Stimulated activated CD4-positive, alpha-beta T cell treated with anti-CD3 and anti-CD28 coated beads, Interleukin-2, amount 100 ng/mL, for 24 hours (primary cell): ENCODE results near the gene PSMG3.
"Not testable (repeated sequence)": the region's sequence is repeated elsewhere in the genome, so short reads cannot be mapped to it uniquely, and the experiment has no call there.

Experiments used
- DNase-seq, 2 donors: peaks; one replicate each; pipeline ENCODE4 v3.0.0-alpha.2; 2020

Gene PSMG3

DNA sequence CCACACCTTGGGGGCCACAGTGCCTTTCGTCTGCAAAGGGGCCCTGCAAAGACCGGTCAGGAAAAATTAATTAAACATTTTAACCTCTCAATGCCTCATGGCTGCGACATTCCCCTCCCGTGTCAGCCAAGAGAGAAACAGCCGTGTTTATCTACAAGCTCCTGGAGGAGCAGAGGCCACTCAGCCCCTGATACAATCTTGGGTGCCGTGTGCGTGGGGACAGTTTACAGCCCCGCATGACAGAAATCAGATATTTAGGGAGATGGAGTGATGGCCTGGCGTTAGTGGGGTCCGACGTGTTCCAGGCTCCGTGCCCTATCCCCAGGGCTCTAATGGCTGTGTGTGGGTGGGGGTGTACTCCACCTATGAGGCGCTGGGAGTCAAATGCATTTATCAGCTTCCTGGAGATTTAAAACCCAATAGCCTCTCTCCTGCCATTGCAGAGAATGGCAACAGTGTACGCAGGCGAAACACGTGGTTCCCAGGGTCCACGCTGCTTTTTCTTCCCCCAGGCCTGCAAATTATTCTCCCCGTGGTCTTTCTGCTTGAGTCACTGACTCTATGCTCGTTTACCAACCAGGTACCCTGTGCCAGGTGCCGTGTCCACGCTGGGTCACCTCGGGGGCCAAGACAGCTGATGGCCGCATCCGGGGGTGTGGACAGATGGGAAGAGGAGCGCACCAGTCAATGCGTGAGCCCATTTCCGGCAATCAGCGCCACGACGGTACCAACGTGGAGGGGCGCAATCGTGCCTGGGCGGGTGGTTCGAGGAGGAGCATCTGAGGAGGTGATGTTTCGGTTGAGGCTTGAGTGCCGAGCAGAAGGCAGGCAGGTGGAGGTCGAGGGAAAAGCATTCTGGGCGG, 26.6 kb upstream of the PSMG3 start:
- no peak for DNase-seq

DNA sequence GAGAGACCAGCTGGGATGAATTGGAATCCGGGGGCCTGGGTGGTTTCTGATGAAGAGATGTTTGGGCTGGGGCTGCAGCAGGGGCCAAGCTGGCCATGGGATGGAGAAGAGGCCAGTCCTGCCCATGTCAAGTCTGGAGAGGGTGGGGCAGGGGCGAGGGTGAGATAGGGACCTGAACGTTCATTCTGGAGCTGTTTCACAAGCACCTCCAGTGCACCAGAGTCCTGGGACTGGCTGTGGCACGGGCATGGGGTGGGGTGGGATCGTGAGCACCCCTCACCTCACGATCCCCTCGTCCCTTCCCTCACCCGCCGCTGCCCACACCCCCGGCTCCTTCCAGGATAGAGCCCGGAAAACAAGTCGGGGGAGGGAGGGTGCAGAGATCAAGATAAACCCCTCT, 25.8 kb upstream of the PSMG3 start:
- DNase-seq: no peak

- DNase-seq: no peak
Measured at GRCh38 chr7:1595027-1595426, 25.2 kb upstream of the PSMG3 start.

DNA sequence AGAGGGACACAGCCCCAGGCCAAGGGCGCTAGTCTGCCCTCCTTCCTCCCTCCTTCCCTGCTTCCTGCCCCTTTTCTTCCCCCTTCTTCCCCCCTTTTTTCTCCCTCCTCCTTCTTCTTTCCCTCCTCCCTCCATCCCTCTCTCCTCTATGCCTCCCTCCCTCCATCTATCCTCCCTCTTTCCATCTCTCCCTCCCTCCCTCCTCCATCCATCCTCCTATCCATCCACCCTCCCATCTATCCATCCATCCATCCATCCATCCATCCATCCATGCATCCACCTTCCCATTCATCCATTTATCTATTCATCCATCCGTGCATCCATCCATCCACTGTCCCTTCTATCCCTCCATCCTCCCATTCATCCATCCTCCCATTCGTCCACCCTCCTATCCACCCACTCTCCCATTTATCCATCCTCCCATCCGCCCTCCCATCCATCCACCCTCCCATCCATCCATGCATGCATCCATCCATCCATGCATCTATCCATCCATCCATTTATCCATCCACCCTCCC, 24.1 kb upstream of the PSMG3 start:
- no peak for DNase-seq

- peak in 1 of 2 donors; percentile 17 for DNase-seq
Measured at GRCh38 chr7:1593091-1593866, 23.4 kb upstream of the PSMG3 start.

DNA sequence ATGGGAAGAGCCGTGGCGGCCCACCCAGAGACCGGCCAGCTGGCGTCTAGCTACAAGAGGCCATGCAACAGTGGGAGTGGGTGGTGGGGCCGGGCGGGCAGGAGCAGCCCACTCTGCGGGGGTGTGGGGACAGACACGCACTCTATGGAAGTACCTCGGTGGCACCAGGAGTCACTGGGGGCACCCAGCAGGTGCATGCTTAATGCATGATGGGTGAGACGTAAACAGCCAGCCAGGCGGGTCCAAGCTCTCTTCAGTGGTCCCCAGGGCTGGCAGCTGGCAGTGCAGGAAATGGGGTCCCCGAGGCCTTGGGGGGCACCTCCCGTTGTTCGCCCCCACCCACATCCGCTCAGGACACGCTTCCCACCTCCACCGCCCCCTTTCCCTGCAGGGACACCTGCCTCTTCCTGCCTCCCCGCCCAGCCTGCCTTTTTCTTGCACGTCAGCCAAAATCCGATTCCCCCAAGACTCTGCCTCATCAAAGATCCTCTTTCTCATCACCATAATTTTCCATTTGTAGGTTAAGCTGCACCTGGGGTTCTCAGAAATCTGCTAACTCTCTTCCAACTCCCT, 22.6 kb upstream of the PSMG3 start:
- no peak for DNase-seq

GRCh38 chr7:1591876-1592275, 22.0 kb upstream of the PSMG3 start:
- no peak for DNase-seq

GRCh38 chr7:1591396-1591795, 21.6 kb upstream of the PSMG3 start:
- no peak for DNase-seq

DNA sequence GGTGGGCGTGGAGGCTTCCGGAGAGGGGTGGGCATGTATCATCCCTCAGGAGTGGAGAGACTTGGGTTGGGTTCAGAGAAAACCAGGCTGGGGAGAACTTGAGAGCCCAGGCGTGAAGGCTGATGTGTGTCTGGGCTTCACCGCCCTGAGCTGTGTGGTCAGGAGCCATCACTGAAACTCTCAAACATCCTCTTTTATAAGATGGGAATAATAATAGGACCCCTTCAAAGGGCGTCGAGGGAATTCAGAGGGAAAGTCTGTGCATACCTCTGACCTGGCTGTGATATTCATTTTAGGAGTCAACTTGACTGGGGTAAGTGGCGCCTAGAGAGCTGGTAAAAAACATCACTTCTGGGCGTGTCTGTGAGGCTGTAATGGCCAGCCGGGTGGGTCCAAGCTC, 21.1 kb upstream of the PSMG3 start:
- DNase-seq: no peak

- DNase-seq: no peak
Measured at GRCh38 chr7:1590476-1590875, 20.6 kb upstream of the PSMG3 start.

- no peak for DNase-seq
Measured at GRCh38 chr7:1588978-1589377, 19.1 kb upstream of the PSMG3 start.

GRCh38 chr7:1587738-1588137, 17.9 kb upstream of the PSMG3 start:
- no peak for DNase-seq

GRCh38 chr7:1586827-1587705, 17.2 kb upstream of the PSMG3 start:
- DNase-seq: no peak

DNA sequence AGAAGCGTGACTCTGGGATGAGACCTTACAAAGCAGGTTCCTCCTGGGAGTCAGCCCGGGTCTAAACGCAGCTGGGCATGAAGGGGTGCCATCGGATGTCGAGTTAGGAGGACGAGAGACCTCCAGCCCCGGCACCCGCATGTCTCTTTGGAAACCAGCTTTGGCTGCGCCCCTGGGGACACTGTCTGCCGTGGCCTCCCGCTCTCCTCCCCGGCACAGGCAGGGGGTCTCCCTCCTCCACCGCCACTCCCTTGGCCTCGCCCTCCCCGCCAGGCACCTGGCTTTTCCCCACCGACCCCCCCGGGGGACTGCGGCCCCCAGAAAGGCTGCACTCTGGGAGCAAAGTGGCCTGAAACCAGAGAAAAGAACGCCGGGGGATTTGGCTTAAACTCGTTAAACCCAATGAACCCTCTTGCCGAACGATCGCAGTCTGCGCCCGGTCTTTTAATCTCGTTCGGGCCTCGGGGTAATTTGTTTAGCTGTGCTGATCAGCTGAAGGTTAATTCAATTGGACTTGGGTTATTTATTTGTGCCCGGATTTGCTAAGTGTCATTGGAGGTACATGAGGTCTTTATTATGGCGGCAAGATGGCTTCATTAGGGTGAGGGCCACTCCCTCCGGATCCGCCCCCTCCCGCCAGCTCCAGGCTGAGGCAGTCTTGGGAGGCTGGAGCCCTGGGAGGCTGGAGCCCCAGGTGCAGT, 16.4 kb upstream of the PSMG3 start:
- DNase-seq: no peak

- no peak for DNase-seq
Measured at GRCh38 chr7:1585142-1585981, 15.5 kb upstream of the PSMG3 start.

- no peak for DNase-seq
Measured at GRCh38 chr7:1584700-1585099, 14.9 kb upstream of the PSMG3 start.

DNA sequence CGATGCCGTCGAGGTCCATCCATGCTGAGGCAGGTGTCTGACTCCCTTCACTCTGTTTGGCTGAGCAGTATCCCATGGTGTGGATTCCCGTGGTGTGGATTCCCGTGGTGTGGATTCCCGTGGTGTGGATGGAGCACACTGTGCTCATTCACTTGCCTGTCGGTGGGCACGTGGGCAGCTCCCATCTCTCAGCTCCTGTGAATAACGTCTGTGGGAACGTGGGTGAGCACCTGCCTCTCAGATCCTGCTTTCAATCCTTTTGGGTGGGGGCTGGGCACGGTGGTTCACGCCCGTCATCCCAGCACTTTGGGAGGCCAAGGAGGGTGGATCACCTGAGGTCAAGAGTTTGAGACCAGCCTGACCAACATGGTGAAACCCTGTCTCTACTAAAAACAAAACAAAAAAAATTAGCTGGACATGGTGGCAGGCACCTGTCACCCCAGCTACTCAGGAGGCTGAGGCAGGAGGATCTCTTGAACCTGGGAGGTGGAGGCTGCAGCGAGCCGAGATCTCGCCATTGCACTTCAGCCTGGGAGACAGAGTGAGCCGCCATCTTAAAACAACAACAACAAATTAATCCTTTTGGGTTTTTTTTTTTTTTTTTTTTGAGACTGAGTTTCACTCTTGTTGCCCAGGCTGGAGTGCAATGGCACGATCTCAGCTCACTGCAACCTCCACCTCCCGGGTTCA, 13.6 kb upstream of the PSMG3 start:
- not testable (repeated sequence) for DNase-seq

DNA sequence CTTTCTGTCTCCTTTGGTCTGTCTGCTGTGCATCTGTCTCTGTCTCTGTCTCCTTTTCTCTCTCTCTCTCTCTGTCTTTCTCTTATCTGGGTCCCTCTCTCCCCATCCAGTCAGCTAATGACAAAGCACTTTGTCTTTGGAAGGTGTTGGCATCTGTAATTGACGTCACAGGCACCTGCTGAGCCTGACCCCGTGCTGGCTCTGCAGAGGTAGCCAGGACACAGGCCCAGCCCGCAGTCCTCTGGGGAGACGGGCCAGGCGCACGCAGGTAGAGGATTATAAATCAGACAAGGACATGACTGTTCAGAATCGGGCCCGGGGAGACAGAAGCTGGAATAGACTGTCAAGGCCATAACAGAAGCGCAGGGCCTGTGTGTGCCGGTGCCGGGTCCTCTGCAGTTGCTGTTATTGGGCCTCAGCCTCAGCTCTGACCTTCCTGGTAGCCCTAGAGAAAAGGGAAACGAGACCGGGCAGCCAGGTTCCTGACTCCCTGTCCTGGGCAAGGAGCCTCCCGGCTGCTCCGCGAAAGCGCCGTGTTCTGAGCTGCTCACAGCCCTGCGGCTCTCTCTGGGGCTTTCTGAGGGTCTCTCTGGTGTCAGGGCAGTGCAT, 10.7 kb upstream of the PSMG3 start:
- no peak for DNase-seq

DNA sequence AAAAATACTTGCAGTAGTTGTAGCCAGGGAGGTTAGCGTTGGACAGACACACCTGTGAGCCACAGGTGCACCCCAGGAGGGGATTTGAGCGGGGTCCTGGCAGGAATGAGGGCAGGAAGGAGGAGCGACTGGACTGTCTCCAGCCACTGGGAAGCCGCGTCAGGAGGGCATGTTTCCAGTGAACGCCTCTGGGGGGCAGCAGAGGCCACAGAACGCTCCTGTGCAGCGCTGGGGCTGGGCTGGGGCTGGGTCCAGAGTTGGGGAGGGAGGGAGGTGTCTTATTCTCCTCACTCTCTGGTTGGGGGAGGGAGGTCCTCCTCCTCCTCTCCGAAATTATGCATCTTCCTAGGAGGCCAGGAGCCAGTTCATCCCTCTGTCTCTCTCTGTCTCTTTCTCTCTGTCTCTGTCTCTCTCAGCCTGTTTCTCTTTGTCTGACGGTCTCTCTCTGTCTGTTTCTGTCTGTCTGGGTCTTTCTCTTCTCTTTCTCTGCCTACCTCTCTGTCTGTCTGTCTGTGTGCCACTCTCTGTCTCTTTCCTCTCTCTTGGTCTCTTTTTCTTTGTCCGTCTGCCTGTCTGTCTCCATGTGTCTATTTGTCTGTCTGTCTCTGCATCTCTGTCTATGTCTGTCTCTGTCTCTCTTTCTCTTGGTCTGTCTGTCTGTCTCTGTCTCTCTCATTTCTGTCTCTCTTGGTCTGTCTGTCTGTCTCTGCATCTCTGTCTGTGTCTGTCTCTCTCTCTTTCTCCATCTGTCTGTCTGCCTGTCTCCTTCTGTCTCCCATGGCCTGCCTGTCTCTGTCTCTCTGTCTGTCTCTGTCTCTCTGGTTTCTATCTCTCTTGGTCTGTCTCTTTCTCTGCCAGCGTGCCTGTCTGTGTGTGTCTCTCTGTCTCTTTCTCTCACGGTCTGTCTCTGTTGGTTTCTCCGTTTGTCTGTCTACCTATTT, 9.9 kb upstream of the PSMG3 start:
- peak; percentile 78 to 82 for DNase-seq
